Lower leg skin (tissue), 4 donors: ENCODE data around the gene CDCA5. TPM values are rescaled to one million over a fixed set of nuclear protein-coding genes. Genes with fewer than 3 reads are reported as not detected.

Experiments used
- DNase-seq, 2 donors: peaks; one replicate each; pipeline ENCODE4 v3.0.0-alpha.2; 2019; ENCODE audit warnings: low spot score in 2 of 2
- H3K4me3 ChIP-seq: fragments of 200-600 bp; sonication (generic); 2 replicates; pipeline ENCODE4 v1.5.1; 2017; ENCODE audit warnings: mild to moderate bottlenecking, low read depth; ENCODE audit not compliant: poor library complexity, severe bottlenecking
- CTCF ChIP-seq, 3 donors: fragments of 450-650 bp; IDR thresholded peaks; one replicate each; pipeline ENCODE4 v1.5.1; 2016; ENCODE audit warnings: antibody characterized with exemption in 3 of 3, mild to moderate bottlenecking in 3 of 3, moderate library complexity in 2 of 3
- POLR2A ChIP-seq, 2 donors: fragments of 450-650 bp; IDR thresholded peaks; one replicate each; pipeline ENCODE4 v1.6.1; 2016 to 2017; ENCODE audit warnings: antibody characterized with exemption in 2 of 2, mild to moderate bottlenecking in 1 of 2, moderate library complexity in 1 of 2
- WGBS, 2 donors: methylation state at CpG; one replicate each; pipeline ENCODE4 v1.1.5; 2018; 5-methylcytosine and 5-hydroxymethylcytosine counted together
- intact Hi-C: fragments of 100-400 bp; cut with DNase I; formaldehyde crosslinking; loops from one replicate; pipeline ENCODE4 v1.15.0; 2023; ENCODE audit warnings: low total_unique reads
- microRNA-seq, 2 donors: library from miRNA; unstranded; fragments of <30 nt; microRNA quantifications; one replicate each; pipeline ENCODE4, GENCODE V29; 2016; ENCODE audit warnings: borderline replicate concordance in 2 of 2, borderline number of aligned reads in 1 of 2
- total RNA-seq, 4 donors: library from RNA; depleted of rRNA; stranded (reverse); fragments of >200 nt; gene quantifications; one replicate each; pipeline ENCODE4 v1.1.0, GENCODE V29; 2016

Gene CDCA5
- total RNA-seq, 4 donors from 2014 or later: 1.0 to 2.4 (median 1.7) TPM

- peak overlapping the region; percentile 64 for H3K4me3 ChIP-seq
- intact Hi-C loops: no loop called here
- WGBS, 2 donors: 9 to 17% methylated on average over 7 of the region's 7 CpGs
- no peak for TF ChIP-seq CTCF (IDR thresholded peaks at IDR 0.05)
- no peak for TF ChIP-seq POLR2A (IDR thresholded peaks at IDR 0.05)
- no peak for DNase-seq
Observed at GRCh38 chr11:65040520-65040846, 43.4 kb downstream of the CDCA5 start.

GRCh38 chr11:65036931-65037330 lies 46.9 kb downstream of the CDCA5 start:
- intact Hi-C loops: no loop called here
- no peak overlapping the region for H3K4me3 ChIP-seq
- 81 to 84% methylated on average over 6 of the region's 6 CpGs for WGBS, 2 donors
- no peak for DNase-seq
- no peak for TF ChIP-seq POLR2A (IDR thresholded peaks at IDR 0.05)
- TF ChIP-seq CTCF (IDR thresholded peaks at IDR 0.05): no peak

- no peak for TF ChIP-seq CTCF (IDR thresholded peaks at IDR 0.05)
- no peak for TF ChIP-seq POLR2A (IDR thresholded peaks at IDR 0.05)
- H3K4me3 ChIP-seq: no peak overlapping the region
- DNase-seq: no peak
- WGBS, 2 donors: 74 to 88% methylated on average over 11 of the region's 11 CpGs
- intact Hi-C loops: no loop called here
Observed at GRCh38 chr11:65035579-65035978, 48.3 kb downstream of the CDCA5 start.

- WGBS, 2 donors: 95% methylated on average over 2 of the region's 2 CpGs
- no peak overlapping the region for H3K4me3 ChIP-seq
- intact Hi-C loops: no loop called here
- no peak for DNase-seq
- TF ChIP-seq POLR2A (IDR thresholded peaks at IDR 0.05) (no peak), CTCF (IDR thresholded peaks at IDR 0.05) (no peak)
Observed at GRCh38 chr11:65034423-65034822, 49.4 kb downstream of the CDCA5 start.

- TF ChIP-seq CTCF (IDR thresholded peaks at IDR 0.05) (no peak), POLR2A (IDR thresholded peaks at IDR 0.05) (no peak)
- WGBS, 2 donors: 90 to 94% methylated on average over 13 of the region's 13 CpGs
- intact Hi-C loops: no loop called here
- DNase-seq: no peak
- no peak overlapping the region for H3K4me3 ChIP-seq
Observed at GRCh38 chr11:65032216-65032615, 51.6 kb downstream of the CDCA5 start.

Small RNA genes within 50 kb of the gene (microRNA-seq; reads per million reads assigned to microRNA genes)
- 0.68 to 1.1 reads per million in 2 donors for gene MIR6751

Other genes starting within 250 kb of the CDCA5 start
- gene CDC42BPG, start 239.4 kb downstream of the CDCA5 start, total RNA-seq: 10 to 100 TPM; 40.3 to 81.3 (median 50.1) TPM
- 10 to 100 TPM; 81.0 to 98.9 (median 90.5) TPM for gene EHD1, start 205.4 kb downstream of the CDCA5 start, total RNA-seq
- gene ATG2A, start 166.8 kb downstream of the CDCA5 start, total RNA-seq: 100 to 1,000 TPM in 1 of 4 donors, 10 to 100 TPM in 3; 73.8 to 118 (median 91.2) TPM
- 10 to 100 TPM; 21.8 to 43.6 (median 34.0) TPM for gene PPP2R5B, start 159.4 kb downstream of the CDCA5 start, total RNA-seq
- not detected for gene GPHA2, start 148.1 kb downstream of the CDCA5 start, total RNA-seq
- gene MAJIN, start 111.9 kb downstream of the CDCA5 start, total RNA-seq: not detected
- gene BATF2, start 87.1 kb downstream of the CDCA5 start, total RNA-seq: under 1 TPM in 2 of 4 donors, not detected in 2; 0.15 to 0.62 TPM
- gene ARL2, start 69.9 kb downstream of the CDCA5 start, total RNA-seq: 100 to 1,000 TPM; 101 to 260 (median 110) TPM
- 10 to 100 TPM; 16.9 to 48.0 (median 22.7) TPM for gene SNX15, start 56.6 kb downstream of the CDCA5 start, total RNA-seq
- gene SAC3D1, start 42.8 kb downstream of the CDCA5 start, total RNA-seq: 10 to 100 TPM; 11.6 to 15.1 (median 12.9) TPM
- gene NAALADL1, start 25.5 kb downstream of the CDCA5 start, total RNA-seq: 10 to 100 TPM in 2 of 4 donors, 1 to 10 TPM in 2; 1.5 to 11.9 (median 9.7) TPM
- gene ZFPL1, start 182 bp upstream of the CDCA5 start, total RNA-seq: 10 to 100 TPM; 45.8 to 72.3 (median 54.8) TPM
- 100 to 1,000 TPM; 373 to 932 (median 648) TPM for gene VPS51, start 12.2 kb upstream of the CDCA5 start, total RNA-seq
- 100 to 1,000 TPM; 118 to 374 (median 160) TPM for gene TM7SF2, start 27.8 kb upstream of the CDCA5 start, total RNA-seq
- gene ZNHIT2, start 33.7 kb upstream of the CDCA5 start, total RNA-seq: 10 to 100 TPM; 10.7 to 24.9 (median 17.7) TPM
- 1,000 to 10,000 TPM in 2 of 4 donors, 100 to 1,000 TPM in 2; 574 to 1,562 (median 887) TPM for gene FAU, start 38.1 kb upstream of the CDCA5 start, total RNA-seq
- 100 to 1,000 TPM in 1 of 4 donors, 10 to 100 TPM in 3; 61.0 to 107 (median 82.4) TPM for gene MRPL49, start 38.3 kb upstream of the CDCA5 start, total RNA-seq
- gene SYVN1, start 50.5 kb upstream of the CDCA5 start, total RNA-seq: 10 to 100 TPM; 21.9 to 60.3 (median 47.8) TPM
- not detected for gene SPDYC, start 86.2 kb upstream of the CDCA5 start, total RNA-seq
- gene CAPN1, start 97.9 kb upstream of the CDCA5 start, total RNA-seq: 100 to 1,000 TPM; 284 to 464 (median 363) TPM
- gene POLA2, start 177.9 kb upstream of the CDCA5 start, total RNA-seq: 10 to 100 TPM in 1 of 4 donors, 1 to 10 TPM in 3; 6.7 to 11.2 (median 7.6) TPM
- gene CDC42EP2, start 230.8 kb upstream of the CDCA5 start, total RNA-seq: 1 to 10 TPM in 3 of 4 donors, not detected in 1; 2.5 to 4.2 (median 3.4) TPM
- 10 to 100 TPM; 20.6 to 36.4 (median 26.1) TPM for gene DPF2, start 249.8 kb upstream of the CDCA5 start, total RNA-seq